GM19099 (cell line): ENCODE measurements around the gene FAM149A.

Experiments
- POLR2A ChIP-seq: IDR thresholded peaks from 3 replicates; pipeline ENCODE4 v1.6.1; 2011; ENCODE audit warnings: low read depth; ENCODE audit not compliant: insufficient read length; ENCODE audit errors: extremely low read depth

Gene FAM149A

GRCh38 chr4:186168750-186169149 lies 64.2 kb downstream of the FAM149A start:
- no peak for TF ChIP-seq POLR2A

DNA sequence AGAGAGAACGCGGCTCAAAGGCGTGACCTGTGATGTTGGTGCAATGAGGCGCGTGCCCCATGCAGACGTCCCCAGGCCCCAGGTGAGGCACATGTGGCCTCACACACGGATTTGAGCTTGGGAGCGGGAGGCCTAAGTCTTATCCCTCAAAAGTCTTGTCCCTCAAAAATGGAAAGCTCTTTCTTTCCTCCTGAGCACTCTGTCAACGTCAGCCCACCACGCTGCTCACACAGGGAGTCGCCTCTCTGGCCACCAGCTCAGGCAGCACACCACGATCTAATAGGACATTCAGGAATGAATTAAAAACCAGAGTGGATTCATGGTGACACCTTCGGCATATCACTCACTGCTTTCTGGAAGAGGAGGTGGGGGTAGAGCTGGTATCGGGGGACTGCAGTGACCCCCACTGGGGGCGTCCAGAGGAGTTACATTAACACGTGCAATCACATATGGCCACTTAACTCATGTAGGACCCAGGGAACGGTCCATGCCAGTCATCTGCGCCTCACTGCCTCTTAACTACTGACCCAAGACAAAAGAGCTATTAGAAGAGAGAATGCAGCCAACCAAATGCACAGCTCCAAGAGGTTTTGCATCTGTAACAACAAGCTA lies 64.9 kb downstream of the FAM149A start:
- no peak for TF ChIP-seq POLR2A

DNA sequence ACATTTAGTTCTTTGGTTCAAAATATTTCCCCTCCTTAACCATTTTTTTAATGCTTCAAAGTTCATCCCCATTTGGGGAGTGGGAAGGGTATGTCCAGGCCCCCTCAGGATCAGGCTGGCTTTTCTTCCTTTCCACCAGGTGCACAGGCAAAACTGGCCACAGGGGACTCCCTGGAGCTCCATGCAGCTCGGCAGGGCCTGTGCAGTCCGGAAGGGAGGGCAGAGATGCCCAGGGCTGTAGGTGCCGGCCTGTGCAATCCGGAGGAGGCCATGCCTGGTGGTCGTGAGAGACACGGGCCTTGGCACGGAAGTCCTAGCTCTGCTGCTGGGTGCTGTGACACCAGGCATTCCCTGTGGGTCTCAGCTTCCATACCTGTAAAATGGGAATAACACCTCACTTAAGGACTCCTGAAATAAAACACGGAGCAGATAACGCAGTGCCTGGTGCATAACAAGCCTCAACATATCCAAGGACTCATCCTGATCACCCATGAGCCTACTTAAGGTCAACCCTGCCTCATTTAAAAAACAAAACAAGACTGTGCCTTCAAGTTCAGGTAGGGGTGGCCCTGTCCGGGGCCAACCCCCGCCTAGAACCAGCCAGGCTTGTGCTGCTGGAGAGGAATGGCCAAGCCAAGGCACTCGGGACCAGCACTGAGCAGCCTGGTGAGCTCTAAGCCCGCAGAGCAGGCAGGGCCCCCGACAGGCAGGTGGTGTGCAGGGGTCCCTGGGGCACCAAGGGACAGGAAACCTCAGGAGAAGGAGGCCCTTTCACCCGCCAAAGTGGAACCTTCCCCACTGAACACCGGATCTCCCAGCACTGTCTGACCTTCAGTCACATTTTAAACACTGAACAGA lies 65.7 kb downstream of the FAM149A start:
- no peak for TF ChIP-seq POLR2A

GRCh38 chr4:186170966-186171365 lies 66.5 kb downstream of the FAM149A start:
- no peak for TF ChIP-seq POLR2A

DNA sequence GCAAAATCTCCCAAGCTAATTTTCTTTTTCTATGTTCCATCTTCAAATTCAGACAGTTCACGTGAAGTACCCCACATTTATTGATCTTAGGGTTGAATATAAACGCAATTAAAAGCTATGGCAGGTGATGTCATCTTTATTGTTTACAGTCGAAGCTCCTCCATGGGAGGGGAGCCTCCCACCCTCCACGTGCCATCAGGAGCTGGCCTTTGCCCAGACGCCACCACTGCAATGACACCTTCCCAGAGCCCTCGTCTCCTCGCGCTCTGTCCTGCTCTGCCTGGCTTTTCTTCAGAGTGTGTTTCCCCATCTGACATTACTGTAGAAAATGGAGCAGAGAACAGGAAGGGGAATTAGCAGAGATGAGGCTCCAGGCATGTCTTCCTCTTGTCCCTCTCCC lies 68.0 kb downstream of the FAM149A start:
- no peak for TF ChIP-seq POLR2A

DNA sequence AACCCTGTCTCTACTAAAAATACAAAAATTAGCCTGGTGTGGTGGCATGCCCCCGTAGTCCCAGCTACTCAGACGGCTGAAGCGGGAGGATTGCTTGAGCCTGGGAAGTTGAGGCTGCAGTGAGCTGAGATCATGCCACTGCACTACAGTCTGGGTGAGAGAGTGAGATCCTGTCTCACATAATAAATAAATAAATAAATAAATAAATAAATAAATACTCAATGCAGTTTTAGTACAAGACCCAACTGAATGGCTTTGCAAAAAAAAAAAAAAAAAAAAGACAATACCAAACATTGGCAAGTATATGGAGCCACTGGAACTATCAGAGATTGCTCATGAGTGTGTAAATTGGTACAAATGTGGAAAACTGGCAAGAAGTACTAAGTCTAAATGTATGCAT lies 83.6 kb downstream of the FAM149A start:
- no peak for TF ChIP-seq POLR2A

- no peak for TF ChIP-seq POLR2A
These were observed 85.2 kb downstream of the FAM149A start for GRCh38 chr4:186189656-186190055.

- peak; percentile 6 for TF ChIP-seq POLR2A
These were observed 86.2 kb downstream of the FAM149A start for GRCh38 chr4:186190581-186191199.

DNA sequence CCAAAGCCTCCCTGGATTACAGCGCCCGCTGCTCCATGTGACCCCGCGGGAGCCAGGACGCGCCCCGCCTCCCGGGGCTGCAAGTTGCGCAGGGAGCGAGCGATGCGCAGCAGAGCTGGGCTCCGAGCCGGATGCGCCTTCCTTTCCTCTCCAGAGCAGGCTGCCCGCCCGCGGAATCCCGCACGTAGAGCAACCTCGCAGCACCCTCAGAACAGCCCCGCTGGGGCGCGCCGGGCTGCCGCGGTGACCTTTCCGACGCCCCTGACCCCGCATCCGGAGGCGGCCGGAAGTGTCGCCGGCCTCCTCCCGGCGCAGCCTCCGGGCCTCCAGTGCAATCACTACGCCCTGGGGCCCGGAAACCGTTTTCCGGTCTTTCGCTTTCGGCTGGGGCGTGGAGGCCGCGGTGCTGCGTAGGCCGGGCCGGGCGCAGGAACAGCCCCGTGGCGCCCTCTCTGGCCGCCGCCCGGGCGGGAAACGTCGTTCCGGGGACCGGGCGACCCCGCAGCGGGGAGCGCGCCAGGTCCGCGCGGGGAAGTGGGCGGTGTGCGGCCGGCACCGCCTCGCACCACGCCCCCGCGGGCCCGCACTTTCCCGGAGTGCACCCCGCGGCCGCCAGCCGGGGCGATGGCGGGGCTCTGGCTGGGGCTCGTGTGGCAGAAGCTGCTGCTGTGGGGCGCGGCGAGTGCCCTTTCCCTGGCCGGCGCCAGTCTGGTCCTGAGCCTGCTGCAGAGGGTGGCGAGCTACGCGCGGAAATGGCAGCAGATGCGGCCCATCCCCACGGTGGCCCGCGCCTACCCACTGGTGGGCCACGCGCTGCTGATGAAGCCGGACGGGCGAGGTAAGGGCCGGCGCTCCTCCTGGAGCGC lies 86.9 kb downstream of the FAM149A start, which contains the start of gene CYP4V2:
CYP4V2 (plus strand) TSS at position 368 of the 866 bp plus-strand sequence; CDS start at position 625, 257 bp downstream.
- peak; percentile 76 for TF ChIP-seq POLR2A

- TF ChIP-seq POLR2A: no peak
These were observed 87.6 kb downstream of the FAM149A start for GRCh38 chr4:186192066-186192612.

GRCh38 chr4:186193851-186194250 lies 89.3 kb downstream of the FAM149A start:
- TF ChIP-seq POLR2A: no peak

- no peak for TF ChIP-seq POLR2A
These were observed 91.6 kb downstream of the FAM149A start for GRCh38 chr4:186196063-186196462.

- no peak for TF ChIP-seq POLR2A
These were observed 96.0 kb downstream of the FAM149A start for GRCh38 chr4:186200516-186200915.

DNA sequence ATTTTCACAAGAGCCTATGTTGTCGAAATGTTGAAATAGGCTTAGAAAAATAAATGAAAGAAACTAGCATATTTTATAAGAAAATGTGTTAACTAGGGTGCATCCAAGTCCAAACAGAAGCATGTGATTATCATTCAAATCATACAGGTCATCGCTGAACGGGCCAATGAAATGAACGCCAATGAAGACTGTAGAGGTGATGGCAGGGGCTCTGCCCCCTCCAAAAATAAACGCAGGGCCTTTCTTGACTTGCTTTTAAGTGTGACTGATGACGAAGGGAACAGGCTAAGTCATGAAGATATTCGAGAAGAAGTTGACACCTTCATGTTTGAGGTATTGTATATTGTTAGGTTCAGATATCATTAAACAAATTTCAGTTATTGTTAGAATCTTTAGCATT lies 96.5 kb downstream of the FAM149A start:
- TF ChIP-seq POLR2A: no peak
